SW480 (cell line): Measurements from ENCODE around the gene GNAT3.
A peak's percentile ranks its signal among the peaks of the same experiment; 100 is the strongest.

Experiments
- DNase-seq: peaks from one replicate; pipeline ENCODE4 v3.0.0-alpha.2; 2016; ENCODE audit warnings: low spot score

Gene GNAT3

DNA sequence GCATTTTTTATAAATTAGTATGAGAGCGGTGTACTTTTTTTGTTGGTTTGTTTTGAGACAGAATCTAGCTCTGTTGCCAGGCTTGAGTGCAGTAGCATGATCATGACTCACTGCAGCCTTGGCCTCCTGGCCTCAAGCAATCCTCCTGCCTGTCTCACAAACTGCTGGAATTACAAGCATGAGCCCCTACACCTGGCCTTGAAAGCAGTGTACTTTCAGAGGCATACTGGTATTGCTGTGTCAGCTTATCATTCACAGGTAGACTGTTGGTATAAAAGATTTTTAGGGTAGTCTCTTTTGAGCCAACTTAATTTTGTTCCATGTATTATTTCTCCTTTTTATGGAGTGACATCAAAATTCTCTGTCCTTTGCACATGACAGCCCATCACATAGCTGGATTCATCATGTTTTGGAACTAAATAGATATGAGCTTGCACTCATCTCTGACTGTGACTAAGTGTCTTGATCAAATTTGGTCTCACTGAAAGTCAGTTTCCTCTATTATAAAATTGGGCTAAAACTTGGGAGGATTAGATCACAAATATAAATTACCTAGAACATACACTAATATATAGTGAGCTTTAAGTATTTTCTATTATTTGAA lies 12.4 kb downstream of the GNAT3 start:
- no peak for DNase-seq

DNA sequence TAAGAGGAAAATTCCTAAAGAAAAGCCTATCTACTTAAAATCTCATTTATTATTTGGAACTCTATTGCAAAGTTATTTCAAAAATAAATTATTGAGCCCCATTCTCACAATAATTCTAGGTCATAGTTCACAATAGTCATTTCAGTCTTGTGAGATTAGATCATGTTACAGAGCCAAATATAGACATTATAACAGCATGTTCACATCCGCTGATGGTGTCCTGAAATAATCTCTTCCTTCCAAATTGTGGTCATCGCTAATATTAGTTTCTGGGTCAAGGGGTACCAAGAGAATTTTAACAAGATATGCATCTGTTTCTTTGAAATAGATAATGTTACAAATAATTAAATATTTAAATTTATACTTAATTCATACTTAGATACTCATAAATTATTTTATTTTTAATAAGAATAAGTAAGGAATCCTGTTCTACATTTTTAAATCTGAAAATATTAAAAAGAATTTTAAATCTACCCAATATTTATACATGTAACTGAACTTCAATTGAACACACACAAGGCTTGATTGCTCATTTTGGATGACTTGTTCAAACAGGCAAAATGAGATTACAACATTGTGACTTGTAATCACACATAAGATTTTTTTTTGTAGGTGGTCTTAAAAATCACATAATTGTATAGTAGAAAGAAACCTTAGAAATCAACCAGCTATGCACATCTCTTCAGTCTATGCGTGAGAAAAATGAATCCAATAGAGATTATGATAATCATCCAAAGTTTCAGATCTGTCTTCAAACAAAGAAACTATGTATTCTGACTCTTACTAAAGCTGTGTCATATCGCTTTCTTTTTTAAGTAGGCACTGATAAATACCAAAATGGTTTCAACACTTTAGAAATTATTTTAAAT lies 13.1 kb downstream of the GNAT3 start:
- no peak for DNase-seq

DNA sequence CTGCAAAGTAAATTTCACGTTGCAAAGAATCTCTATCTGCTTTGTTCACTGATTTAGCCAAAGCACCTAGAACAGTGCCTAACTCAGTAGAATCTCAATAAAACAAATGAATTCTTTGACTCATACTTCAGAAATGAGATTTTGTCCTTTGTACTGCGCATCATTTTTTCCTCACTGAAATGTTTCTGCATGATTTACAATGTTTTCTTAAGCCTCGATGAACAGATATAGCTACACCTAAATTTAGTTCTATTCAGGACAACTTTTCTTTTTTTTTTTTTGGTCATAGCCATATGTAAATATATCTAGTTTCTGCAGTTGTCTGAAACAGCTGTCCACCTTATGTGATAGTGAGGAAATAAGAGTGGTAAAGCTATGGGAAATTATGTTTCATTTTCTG lies 15.3 kb downstream of the GNAT3 start:
- no peak for DNase-seq

- no peak for DNase-seq
These were observed 18.6 kb downstream of the GNAT3 start for GRCh38 chr7:80493121-80493849.

GRCh38 chr7:80491462-80491861 lies 20.4 kb downstream of the GNAT3 start:
- no peak for DNase-seq

GRCh38 chr7:80488851-80489370 lies 23.0 kb downstream of the GNAT3 start:
- DNase-seq: no peak

- DNase-seq: no peak
These were observed 23.5 kb downstream of the GNAT3 start for GRCh38 chr7:80488406-80488805.

DNA sequence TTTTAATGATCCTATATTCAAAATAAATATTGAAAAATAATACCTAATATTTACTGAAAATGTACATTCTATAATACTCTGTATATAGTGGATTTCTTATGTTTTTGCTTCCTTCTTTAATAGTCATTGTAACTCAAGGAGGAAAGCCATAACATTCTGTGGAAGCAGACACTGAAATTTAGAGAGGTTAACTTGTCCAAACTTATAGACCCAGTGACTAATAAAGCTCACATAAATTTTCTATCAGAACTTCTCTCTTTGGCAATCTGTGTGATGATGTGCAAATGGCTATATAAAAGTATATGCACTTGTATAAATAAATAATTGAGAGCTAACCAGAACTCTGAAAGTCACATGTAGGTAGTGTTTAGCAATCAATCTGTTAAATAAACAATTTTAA lies 26.1 kb downstream of the GNAT3 start:
- no peak for DNase-seq

DNA sequence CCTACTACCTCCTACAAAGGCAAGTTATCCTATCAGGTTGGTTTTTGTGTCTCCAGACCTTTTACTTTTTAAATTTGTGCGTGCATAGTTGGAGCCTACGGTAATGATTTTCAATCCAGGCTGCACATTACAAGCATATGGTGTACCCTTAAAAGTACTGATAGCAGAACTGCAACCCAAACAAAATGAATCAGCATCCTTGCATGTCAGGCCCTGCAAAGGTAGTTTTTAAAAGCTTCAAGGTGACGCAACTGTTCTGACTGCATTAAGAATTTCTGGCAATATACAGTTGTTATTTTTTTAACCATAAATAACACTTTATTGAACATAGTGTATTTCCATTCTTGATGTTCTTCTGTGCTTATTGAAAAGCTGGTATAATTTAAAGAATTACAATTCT lies 28.9 kb downstream of the GNAT3 start:
- DNase-seq: no peak

GRCh38 chr7:80481196-80481884 lies 30.5 kb downstream of the GNAT3 start:
- peak; percentile 19 for DNase-seq

DNA sequence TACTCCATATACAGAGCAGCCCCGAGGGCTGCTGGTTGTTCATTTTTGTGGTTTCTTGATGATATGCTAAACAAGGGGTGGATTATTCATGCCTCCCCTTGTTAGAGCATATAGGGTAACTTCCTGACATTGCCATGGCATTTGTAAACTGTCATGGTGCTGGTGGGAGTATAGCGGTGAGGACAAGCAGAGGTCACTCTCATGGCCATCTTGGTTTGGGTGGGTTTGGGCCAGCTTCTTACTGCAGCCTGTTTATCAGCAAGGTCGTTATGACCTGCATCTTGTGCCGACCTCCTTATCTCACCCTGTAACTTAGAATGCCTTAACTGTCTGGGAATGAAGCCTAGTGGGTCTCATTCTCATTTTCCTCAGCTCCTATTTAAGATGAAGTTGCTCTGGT lies 31.3 kb downstream of the GNAT3 start:
- no peak for DNase-seq

DNA sequence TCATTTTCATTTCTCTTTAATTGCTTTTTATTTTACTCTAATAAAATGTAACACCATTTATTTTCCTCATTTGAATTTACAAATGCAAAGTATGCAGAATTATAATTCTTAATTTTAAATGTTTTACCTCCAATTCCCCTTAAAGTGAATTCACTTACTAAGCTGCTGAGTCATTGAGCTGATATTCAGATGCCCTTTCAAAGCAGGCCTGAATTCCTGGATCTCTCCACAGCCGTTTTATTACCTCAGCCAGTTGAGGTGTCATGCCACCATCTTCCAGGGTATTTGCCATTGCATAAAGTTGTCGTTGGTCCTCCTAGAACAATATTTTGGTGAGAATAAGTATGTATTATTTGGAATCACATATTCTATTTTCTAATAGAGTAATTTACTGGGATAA lies 33.2 kb downstream of the GNAT3 start:
- peak; percentile 36 for DNase-seq

DNA sequence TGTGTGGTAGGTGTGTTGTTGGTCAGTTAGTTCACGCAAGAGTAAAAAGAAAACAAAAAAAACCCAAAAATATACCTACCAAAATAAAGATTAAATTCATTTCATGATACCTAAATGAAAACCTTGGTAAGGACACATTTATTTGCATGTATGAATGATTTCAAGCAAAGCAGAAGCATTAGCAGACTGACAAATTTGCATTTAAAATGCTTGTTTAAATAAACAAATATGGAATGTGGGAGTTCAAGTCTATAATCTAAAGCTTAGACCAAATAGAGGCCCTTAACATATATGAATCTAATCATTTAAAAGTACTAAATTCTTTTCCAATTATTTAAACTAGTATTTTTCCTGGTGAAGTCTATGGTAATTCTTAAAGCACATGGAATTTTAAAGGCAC lies 35.8 kb downstream of the GNAT3 start:
- DNase-seq: no peak

DNA sequence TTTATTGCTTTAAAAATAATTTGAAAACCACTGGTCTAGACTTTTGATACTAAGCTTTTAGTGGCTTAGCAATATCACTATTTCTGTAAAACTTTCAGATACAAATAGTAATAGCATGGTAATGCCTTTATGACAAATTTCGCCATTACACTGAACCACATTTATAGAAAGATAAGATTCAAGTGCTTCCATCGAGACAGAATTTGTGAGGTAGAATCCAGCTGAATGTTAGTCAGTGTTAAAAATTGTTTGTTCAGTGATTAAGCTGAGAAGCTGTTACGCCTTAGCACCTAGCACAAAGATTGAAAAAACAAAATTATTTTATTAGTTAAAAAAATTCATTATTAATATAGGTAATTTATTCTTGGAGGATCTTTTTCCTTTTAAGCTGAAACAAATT lies 36.5 kb downstream of the GNAT3 start:
- DNase-seq: no peak

DNA sequence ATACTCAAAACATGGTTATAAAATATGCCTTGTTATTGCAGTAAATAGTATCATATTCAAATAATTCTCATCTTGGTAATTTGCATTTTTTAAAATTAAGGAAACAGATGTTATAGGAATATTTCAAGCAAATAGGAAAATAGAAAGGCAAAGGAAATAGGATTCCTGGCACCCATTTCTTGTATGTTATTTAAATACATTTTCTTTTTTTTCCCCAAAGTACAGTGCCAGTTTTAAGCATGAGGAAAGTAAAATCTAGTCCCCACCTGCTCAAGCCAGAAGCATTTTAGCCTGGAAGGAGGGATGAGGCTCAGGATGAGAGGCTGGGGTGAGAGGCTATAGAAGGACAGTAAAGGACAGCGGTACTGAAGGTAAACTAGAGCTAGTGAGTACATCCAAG lies 38.1 kb downstream of the GNAT3 start:
- DNase-seq: no peak

GRCh38 chr7:80472491-80473200 lies 39.2 kb downstream of the GNAT3 start:
- no peak for DNase-seq

DNA sequence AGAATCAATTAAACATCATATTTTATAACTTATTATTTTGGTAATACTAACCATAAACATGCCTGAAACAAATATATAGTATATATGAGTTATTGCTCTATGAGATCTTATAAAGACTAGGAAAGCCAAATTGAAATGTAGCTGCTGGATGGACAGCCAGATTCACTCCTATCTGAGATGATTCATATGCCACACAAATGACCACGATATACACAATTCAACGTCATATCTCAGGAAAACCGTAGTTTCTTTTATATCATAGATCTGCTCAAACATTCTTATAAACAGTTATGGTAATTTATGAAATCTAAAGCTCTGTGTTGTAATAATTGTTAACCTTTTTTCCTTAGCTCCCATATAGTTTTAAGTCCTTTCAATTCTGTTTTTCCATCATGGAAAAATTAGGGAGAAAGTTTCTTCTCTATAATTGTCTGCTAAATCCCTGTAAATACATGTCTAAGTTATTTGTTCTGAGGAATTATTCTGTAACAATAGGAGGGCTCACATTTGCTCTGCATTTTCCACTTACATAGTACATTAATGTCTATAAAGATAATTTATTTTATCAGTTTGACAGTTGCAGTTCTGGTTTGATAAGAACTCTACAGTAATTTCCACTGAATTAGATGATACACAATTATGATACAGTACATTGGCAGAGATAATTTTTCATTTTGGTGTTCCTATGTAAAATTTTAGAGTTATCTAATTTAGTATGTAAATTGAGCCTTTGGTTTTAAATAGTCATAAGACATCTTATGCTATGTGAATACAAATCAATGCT lies 42.7 kb downstream of the GNAT3 start:
- DNase-seq: no peak

GRCh38 chr7:80467069-80467468 lies 44.8 kb downstream of the GNAT3 start:
- DNase-seq: no peak

DNA sequence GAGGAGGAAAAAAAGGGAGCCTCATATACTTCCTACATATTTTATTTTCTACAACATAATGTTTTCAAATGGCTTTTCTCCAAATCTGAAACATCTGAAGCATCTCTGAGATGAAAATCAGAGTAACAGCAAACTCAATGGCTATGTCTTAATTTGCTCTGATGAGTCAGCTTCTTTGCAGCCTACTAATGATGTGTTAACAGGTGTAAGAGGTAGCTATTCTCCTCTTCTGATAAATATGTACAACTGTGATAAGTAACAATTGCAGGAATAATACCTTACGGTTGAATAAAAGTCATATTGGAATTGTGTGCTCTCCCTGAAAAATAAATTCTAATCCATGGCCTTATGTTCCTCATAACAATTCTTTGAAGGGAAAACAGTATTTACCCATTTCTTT lies 45.2 kb downstream of the GNAT3 start:
- no peak for DNase-seq

- no peak for DNase-seq
These were observed 47.7 kb downstream of the GNAT3 start for GRCh38 chr7:80464211-80464610.
